ENCODE results near the gene RNASE1.

The RNASE1 gene

GRCh38 chr14:20751963-20752562 lies 50.6 kb downstream of the RNASE1 start:
- Histone ChIP-seq H3K4me2 (ENCODE audit: low read depth, low read length, poor library complexity, severe bottlenecking) (no peak overlapping the region), H4K20me1 (ENCODE audit: low read depth, low read length) (no peaks in the 10 kb centered on the region)

More at GRCh38 chr14:20751963-20752562, 50.6 kb downstream of the RNASE1 start:
- H3F3A ChIP-seq (ENCODE audit: insufficient read depth), result no peaks in the 10 kb centered on the region
- no peak for TF ChIP-seq EZH2phosphoT487 (conservative IDR thresholded peaks at IDR 0.05; ENCODE audit: low read length)
- TF ChIP-seq, protein P1, sequence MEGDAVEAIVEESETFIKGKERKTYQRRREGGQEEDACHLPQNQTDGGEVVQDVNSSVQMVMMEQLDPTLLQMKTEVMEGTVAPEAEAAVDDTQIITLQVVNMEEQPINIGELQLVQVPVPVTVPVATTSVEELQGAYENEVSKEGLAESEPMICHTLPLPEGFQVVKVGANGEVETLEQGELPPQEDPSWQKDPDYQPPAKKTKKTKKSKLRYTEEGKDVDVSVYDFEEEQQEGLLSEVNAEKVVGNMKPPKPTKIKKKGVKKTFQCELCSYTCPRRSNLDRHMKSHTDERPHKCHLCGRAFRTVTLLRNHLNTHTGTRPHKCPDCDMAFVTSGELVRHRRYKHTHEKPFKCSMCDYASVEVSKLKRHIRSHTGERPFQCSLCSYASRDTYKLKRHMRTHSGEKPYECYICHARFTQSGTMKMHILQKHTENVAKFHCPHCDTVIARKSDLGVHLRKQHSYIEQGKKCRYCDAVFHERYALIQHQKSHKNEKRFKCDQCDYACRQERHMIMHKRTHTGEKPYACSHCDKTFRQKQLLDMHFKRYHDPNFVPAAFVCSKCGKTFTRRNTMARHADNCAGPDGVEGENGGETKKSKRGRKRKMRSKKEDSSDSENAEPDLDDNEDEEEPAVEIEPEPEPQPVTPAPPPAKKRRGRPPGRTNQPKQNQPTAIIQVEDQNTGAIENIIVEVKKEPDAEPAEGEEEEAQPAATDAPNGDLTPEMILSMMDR (IDR thresholded peaks at IDR 0.05; ENCODE audit: insufficient read depth, low read length, poor library complexity, severe bottlenecking), result no peak
- no peaks in the 10 kb centered on the region for H3K79me2 ChIP-seq (ENCODE audit: insufficient read depth, low read length)
- no peak overlapping the region for H3K9ac ChIP-seq (ENCODE audit: low read length)
- H3K9me2 ChIP-seq (replicated peaks; ENCODE audit: insufficient read depth, low read length), result no peaks in the 10 kb centered on the region
- no peak overlapping the region for H3K4me3 ChIP-seq (ENCODE audit: insufficient read depth, low read length, poor library complexity, severe bottlenecking)
- peaks cover 18% of the 10 kb centered on the region; the same call in 1 of the 2 replicates for H3K9me3 ChIP-seq (ENCODE audit: insufficient read depth, low read length)
- no peaks in the 10 kb centered on the region for H3K27me3 ChIP-seq (ENCODE audit: low read length)
- H2AFZ ChIP-seq (ENCODE audit: low read depth, low read length, severe bottlenecking), result no peak overlapping the region
- H3K27ac ChIP-seq (ENCODE audit: low read depth, low read length), result no peak overlapping the region
- H3K36me3 ChIP-seq (ENCODE audit: low read length), result 0 out of 2 replicates have a peak, but pooled peaks cover 3% of the 10 kb centered on the region
